ENCODE results near the gene ERF. TPM values are rescaled to one million over a fixed set of nuclear protein-coding genes. Genes with fewer than 3 reads are reported as not detected.

Gene ERF
- total and polyA plus RNA-seq, 4 experiments from 2014 or later = 2.7 to 39.9 (median 21.1) TPM

- Histone ChIP-seq H3K27ac (ENCODE audit: low read depth, low read length) (peak overlapping the region; percentile 18), H3K36me3 (ENCODE audit: insufficient read depth, low read length) (peaks cover 60% of the 10 kb centered on the region), H3K4me3 (ENCODE audit: low read length in 2 of 2) (no peak overlapping the region), H3K4me1 (ENCODE audit: insufficient read depth, low read length) (peaks cover 71% of the 10 kb centered on the region), H3K9me3 (ENCODE audit: control insufficient read depth in 1 of 2, low read length in 2 of 2) (no peaks in the 10 kb centered on the region), H3K27me3 (ENCODE audit: insufficient read depth, low read length) (no peaks in the 10 kb centered on the region)
- H3K36me3 Mint-ChIP-seq = peaks cover 48 to 64% of the 10 kb centered on the region in 2 donors
- H3K4me3 Mint-ChIP-seq = peak overlapping the region in 7 of 8 donors; percentile 15 to 81 (median 68)
- POLR2A ChIA-PET (ENCODE audit: partially characterized antibody) = interaction anchor here (0.7 to 1.7 kb wide), 3 partner anchors 11 to 14 kb away, joined by 3 to 7 read pairs (median 3); no protein-coding TSS in a partner anchor
- H3K27me3 Mint-ChIP-seq = no peaks in the 10 kb centered on the region
- intact Hi-C loops (cut with micrococcal nuclease) = no loop called here
- no peak for DNase-seq
- peaks cover 46 to 70% (median 63%) of the 10 kb centered on the region in 4 donors for H3K4me1 Mint-ChIP-seq
- peak overlapping the region; percentile 63 to 92 (median 84) for H3K27ac Mint-ChIP-seq
- peaks cover 0 to 6% (median 0%) of the 10 kb centered on the region in 8 donors for H3K9me3 Mint-ChIP-seq
- CTCF ChIA-PET (ENCODE audit: partially characterized antibody) = interaction anchor here (0.7 to 1.1 kb wide), 3 partner anchors 19 to 105 kb away, joined by 3 read pairs; no protein-coding TSS in a partner anchor
Measured at GRCh38 chr19:42212886-42213285, 42.0 kb downstream of the ERF start.

- Mint-ChIP-seq H3K9me3 (peaks cover 0 to 3% (median 0%) of the 10 kb centered on the region in 8 donors), H3K27ac (peak overlapping the region in 4 of 7 donors; percentile 6 to 75 (median 48)), H3K36me3 (peaks cover 62 to 71% of the 10 kb centered on the region in 2 donors), H3K4me3 (no peak overlapping the region), H3K27me3 (no peaks in the 10 kb centered on the region), H3K4me1 (peaks cover 46 to 78% (median 62%) of the 10 kb centered on the region in 4 donors)
- peak overlapping the region; percentile 27 for H3K27ac ChIP-seq (ENCODE audit: low read depth, low read length)
- H3K9me3 ChIP-seq (ENCODE audit: control insufficient read depth in 1 of 2, low read length in 2 of 2) = no peaks in the 10 kb centered on the region
- H3K4me3 ChIP-seq (ENCODE audit: low read length in 2 of 2) = no peak overlapping the region
- peaks cover 78% of the 10 kb centered on the region for H3K36me3 ChIP-seq (ENCODE audit: insufficient read depth, low read length)
- H3K27me3 ChIP-seq (ENCODE audit: insufficient read depth, low read length) = no peaks in the 10 kb centered on the region
- intact Hi-C loops (cut with micrococcal nuclease) = no loop called here
- DNase-seq = no peak
- CTCF ChIA-PET (ENCODE audit: partially characterized antibody) = no interaction called here
- POLR2A ChIA-PET (ENCODE audit: partially characterized antibody) = interaction anchor here (0.8 to 2.0 kb wide), 2 partner anchors 18 to 34 kb away, joined by 3 to 9 read pairs; partner anchors contain the start of gene GSK3A
- peaks cover 83% of the 10 kb centered on the region for H3K4me1 ChIP-seq (ENCODE audit: insufficient read depth, low read length)
Measured at GRCh38 chr19:42208612-42209011, 46.3 kb downstream of the ERF start.

GRCh38 chr19:42207767-42208271, 47.1 kb downstream of the ERF start:
- Mint-ChIP-seq H3K36me3 (peaks cover 59 to 71% of the 10 kb centered on the region in 2 donors), H3K4me3 (peak overlapping the region in 4 of 8 donors; percentile 42 to 73 (median 62)), H3K4me1 (peaks cover 44 to 78% (median 61%) of the 10 kb centered on the region in 4 donors), H3K27me3 (no peaks in the 10 kb centered on the region), H3K9me3 (peaks cover 0 to under 1% (median 0%) of the 10 kb centered on the region in 8 donors), H3K27ac (peak overlapping the region; percentile 80 to 89 (median 87))
- POLR2A ChIA-PET (ENCODE audit: partially characterized antibody) = interaction anchor here (0.8 to 2.3 kb wide), 5 partner anchors 9 to 35 kb away, joined by 3 to 9 read pairs (median 8); partner anchors contain the start of gene GSK3A
- intact Hi-C loops (cut with micrococcal nuclease) = no loop called here
- peak overlapping the region; percentile 16 for H3K27ac ChIP-seq (ENCODE audit: low read depth, low read length)
- CTCF ChIA-PET (ENCODE audit: partially characterized antibody) = interaction anchor here (0.9 kb wide), 1 partner anchor 76 kb away, joined by 3 read pairs; the partner anchor contains the start of gene POU2F2
- no peaks in the 10 kb centered on the region for H3K27me3 ChIP-seq (ENCODE audit: insufficient read depth, low read length)
- peaks cover 78% of the 10 kb centered on the region for H3K36me3 ChIP-seq (ENCODE audit: insufficient read depth, low read length)
- DNase-seq = peak in 1 of 5 donors; percentile 65
- H3K9me3 ChIP-seq (ENCODE audit: control insufficient read depth in 1 of 2, low read length in 2 of 2) = no peaks in the 10 kb centered on the region
- H3K4me1 ChIP-seq (ENCODE audit: insufficient read depth, low read length) = peaks cover 83% of the 10 kb centered on the region
- no peak overlapping the region for H3K4me3 ChIP-seq (ENCODE audit: low read length in 2 of 2)

GRCh38 chr19:42206871-42207755, 47.8 kb downstream of the ERF start:
- DNase-seq = no peak
- Histone ChIP-seq H3K36me3 (ENCODE audit: insufficient read depth, low read length) (peaks cover 77% of the 10 kb centered on the region), H3K4me1 (ENCODE audit: insufficient read depth, low read length) (peaks cover 84% of the 10 kb centered on the region), H3K27me3 (ENCODE audit: insufficient read depth, low read length) (no peaks in the 10 kb centered on the region), H3K4me3 (ENCODE audit: low read length in 2 of 2) (no peak overlapping the region), H3K9me3 (ENCODE audit: control insufficient read depth in 1 of 2, low read length in 2 of 2) (no peaks in the 10 kb centered on the region), H3K27ac (ENCODE audit: low read depth, low read length) (peak overlapping the region; percentile 16)
- CTCF ChIA-PET (ENCODE audit: partially characterized antibody) = interaction anchor here (0.9 to 1.2 kb wide), 2 partner anchors 22 to 75 kb away, joined by 3 read pairs; partner anchors contain the start of gene POU2F2
- POLR2A ChIA-PET (ENCODE audit: partially characterized antibody) = interaction anchor here (1.2 to 2.3 kb wide), 4 partner anchors 8 to 35 kb away, joined by 3 to 9 read pairs (median 8); partner anchors contain the start of gene GSK3A
- H3K4me3 Mint-ChIP-seq = peak overlapping the region in 4 of 8 donors; percentile 18 to 64 (median 50)
- peak overlapping the region; percentile 41 to 89 (median 87) for H3K27ac Mint-ChIP-seq
- intact Hi-C loops (cut with micrococcal nuclease) = no loop called here
- H3K9me3 Mint-ChIP-seq = no peaks in the 10 kb centered on the region
- H3K27me3 Mint-ChIP-seq = no peaks in the 10 kb centered on the region
- peaks cover 62 to 76% of the 10 kb centered on the region in 2 donors for H3K36me3 Mint-ChIP-seq
- H3K4me1 Mint-ChIP-seq = peaks cover 49 to 79% (median 64%) of the 10 kb centered on the region in 4 donors

- H3K4me1 Mint-ChIP-seq = peaks cover 69 to 98% (median 83%) of the 10 kb centered on the region in 4 donors
- no peak overlapping the region for H3K4me3 ChIP-seq (ENCODE audit: low read length in 2 of 2)
- H3K36me3 ChIP-seq (ENCODE audit: insufficient read depth, low read length) = peaks cover 65% of the 10 kb centered on the region
- H3K36me3 Mint-ChIP-seq = peaks cover 58 to 87% of the 10 kb centered on the region in 2 donors
- no peaks in the 10 kb centered on the region for H3K9me3 ChIP-seq (ENCODE audit: control insufficient read depth in 1 of 2, low read length in 2 of 2)
- ChIA-PET POLR2A (ENCODE audit: partially characterized antibody) (interaction anchor here (0.6 kb wide), 1 partner anchor 11 kb away, joined by 3 read pairs; no protein-coding TSS in a partner anchor), CTCF (ENCODE audit: partially characterized antibody) (interaction anchor here (4.5 kb wide), 1 partner anchor 11 kb away, joined by 17 read pairs; no protein-coding TSS in a partner anchor)
- no peak for DNase-seq
- H3K9me3 Mint-ChIP-seq = peaks cover 0 to 2% (median 0%) of the 10 kb centered on the region in 8 donors
- H3K4me3 Mint-ChIP-seq = peak overlapping the region in 3 of 8 donors; percentile 2 to 44 (median 5)
- H3K4me1 ChIP-seq (ENCODE audit: insufficient read depth, low read length) = peaks cover 100% of the 10 kb centered on the region
- no peak overlapping the region for H3K27ac ChIP-seq (ENCODE audit: low read depth, low read length)
- intact Hi-C loops (cut with micrococcal nuclease) = no loop called here
- H3K27me3 ChIP-seq (ENCODE audit: insufficient read depth, low read length) = no peaks in the 10 kb centered on the region
- H3K27ac Mint-ChIP-seq = peak overlapping the region in 6 of 7 donors; percentile 49 to 88 (median 75)
- H3K27me3 Mint-ChIP-seq = no peaks in the 10 kb centered on the region
Measured at GRCh38 chr19:42204664-42205063, 50.3 kb downstream of the ERF start.

GRCh38 chr19:42203700-42204099, 51.2 kb downstream of the ERF start:
- Mint-ChIP-seq H3K36me3 (peaks cover 56 to 85% of the 10 kb centered on the region in 2 donors), H3K9me3 (peaks cover 0 to 2% (median 0%) of the 10 kb centered on the region in 8 donors), H3K4me3 (peak overlapping the region in 1 of 8 donors; percentile 62), H3K4me1 (peaks cover 74 to 98% (median 85%) of the 10 kb centered on the region in 4 donors), H3K27me3 (no peaks in the 10 kb centered on the region), H3K27ac (peak overlapping the region; percentile 70 to 91 (median 86))
- no peaks in the 10 kb centered on the region for H3K9me3 ChIP-seq (ENCODE audit: control insufficient read depth in 1 of 2, low read length in 2 of 2)
- peak overlapping the region; percentile 13 for H3K27ac ChIP-seq (ENCODE audit: low read depth, low read length)
- no peaks in the 10 kb centered on the region for H3K27me3 ChIP-seq (ENCODE audit: insufficient read depth, low read length)
- no peak overlapping the region for H3K4me3 ChIP-seq (ENCODE audit: low read length in 2 of 2)
- H3K4me1 ChIP-seq (ENCODE audit: insufficient read depth, low read length) = peaks cover 100% of the 10 kb centered on the region
- ChIA-PET POLR2A (ENCODE audit: partially characterized antibody) (interaction anchor here (7.6 kb wide), 1 partner anchor 15 kb away, joined by 149 read pairs; the partner anchor contains the start of genes DEDD2 and ZNF526), CTCF (ENCODE audit: partially characterized antibody) (interaction anchor here (2.1 to 4.5 kb wide), 2 partner anchors 12 to 70 kb away, joined by 7 to 17 read pairs; no protein-coding TSS in a partner anchor)
- DNase-seq = no peak
- intact Hi-C loops (cut with micrococcal nuclease) = no loop called here
- peaks cover 56% of the 10 kb centered on the region for H3K36me3 ChIP-seq (ENCODE audit: insufficient read depth, low read length)
